ENCODE measurements around the gene GAGE12F. TPM values are rescaled to one million over a fixed set of nuclear protein-coding genes. Genes with fewer than 3 reads are reported as not detected.
"Not testable (repeated sequence)": the region's sequence is repeated elsewhere in the genome, so short reads cannot be mapped to it uniquely, and the experiment has no call there.

Gene GAGE12F, protein sequence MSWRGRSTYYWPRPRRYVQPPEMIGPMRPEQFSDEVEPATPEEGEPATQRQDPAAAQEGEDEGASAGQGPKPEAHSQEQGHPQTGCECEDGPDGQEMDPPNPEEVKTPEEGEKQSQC
- total RNA-seq (not detected), polyA plus RNA-seq (not detected)
- long read RNA-seq, donor 1 = 0 reads
- long read RNA-seq, donor 2 = 0 reads
- long read RNA-seq, donor 3 = 0 reads
- long read RNA-seq, donor 4 = 0 reads
- long read RNA-seq, donor 5 = 0 reads
- long read RNA-seq, donor 6 = 0 reads
- long read RNA-seq, donor 7 = 0 reads
- long read RNA-seq, donor 8 = 0 reads
- long read RNA-seq, donor 9 = 0 reads
- long read RNA-seq, donor 10 = 0 reads

DNA sequence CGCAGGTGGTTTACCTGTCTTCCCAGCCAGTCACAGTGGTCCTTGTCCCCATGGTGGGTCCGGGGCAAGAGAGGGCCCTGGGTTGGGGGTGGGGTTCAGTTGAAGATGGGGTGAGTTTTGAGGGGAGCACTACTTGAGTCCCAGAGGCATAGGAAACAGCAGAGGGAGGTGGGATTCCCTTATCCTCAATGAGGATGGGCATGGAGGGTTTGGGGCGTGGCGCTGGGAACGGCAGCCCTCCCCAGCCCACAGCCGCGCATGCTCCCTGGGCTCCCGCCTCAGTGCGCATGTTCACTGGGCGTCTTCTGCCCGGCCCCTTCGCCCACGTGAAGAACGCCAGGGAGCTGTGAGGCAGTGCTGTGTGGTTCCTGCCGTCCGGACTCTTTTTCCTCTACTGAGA is at the start of gene GAGE12F:
TSS of gene GAGE12F (plus strand) at position 301 of the 400 bp plus-strand sequence. CDS start 1,155 bp downstream, outside the sequence.
- not testable (repeated sequence) for H3K4me1 ChIP-seq (ENCODE audit: control insufficient read depth in 2 of 2, insufficient read depth in 2 of 2, low read length in 2 of 2); H3K27me3 ChIP-seq (ENCODE audit: control insufficient read depth in 2 of 2, insufficient read depth in 1 of 2, low read length in 1 of 2); DNase-seq (ENCODE audit: low read depth in 6 of 9, low spot score in 9 of 9); H3K4me3 ChIP-seq (ENCODE audit: low read length in 2 of 2); H3K36me3 ChIP-seq (ENCODE audit: control insufficient read depth in 2 of 2, insufficient read depth in 2 of 2, low read length in 1 of 2); H3K27ac ChIP-seq (ENCODE audit: low read depth in 1 of 2, low read length in 1 of 2); H3K9me3 ChIP-seq (ENCODE audit: control insufficient read depth in 2 of 2, insufficient read depth in 1 of 2, low read length in 1 of 2)
- WGBS = no CpG with 5 or more reads among the region's 16 CpGs

DNA sequence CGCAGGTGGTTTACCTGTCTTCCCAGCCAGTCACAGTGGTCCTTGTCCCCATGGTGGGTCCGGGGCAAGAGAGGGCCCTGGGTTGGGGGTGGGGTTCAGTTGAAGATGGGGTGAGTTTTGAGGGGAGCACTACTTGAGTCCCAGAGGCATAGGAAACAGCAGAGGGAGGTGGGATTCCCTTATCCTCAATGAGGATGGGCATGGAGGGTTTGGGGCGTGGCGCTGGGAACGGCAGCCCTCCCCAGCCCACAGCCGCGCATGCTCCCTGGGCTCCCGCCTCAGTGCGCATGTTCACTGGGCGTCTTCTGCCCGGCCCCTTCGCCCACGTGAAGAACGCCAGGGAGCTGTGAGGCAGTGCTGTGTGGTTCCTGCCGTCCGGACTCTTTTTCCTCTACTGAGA is 28.8 kb upstream of the GAGE12F start, which contains the start of gene GAGE12C:
TSS of gene GAGE12C (plus strand) at position 301 of the 400 bp plus-strand sequence. CDS start 1,155 bp downstream, outside the sequence.
- H3K27me3 ChIP-seq (ENCODE audit: control insufficient read depth in 2 of 2, insufficient read depth in 1 of 2, low read length in 1 of 2); H3K9me3 ChIP-seq (ENCODE audit: control insufficient read depth in 2 of 2, insufficient read depth in 1 of 2, low read length in 1 of 2); DNase-seq (ENCODE audit: low read depth in 6 of 9, low spot score in 9 of 9); H3K27ac ChIP-seq (ENCODE audit: low read depth in 1 of 2, low read length in 1 of 2); H3K36me3 ChIP-seq (ENCODE audit: control insufficient read depth in 2 of 2, insufficient read depth in 2 of 2, low read length in 1 of 2); H3K4me1 ChIP-seq (ENCODE audit: control insufficient read depth in 2 of 2, insufficient read depth in 2 of 2, low read length in 2 of 2); H3K4me3 ChIP-seq (ENCODE audit: low read length in 2 of 2): not testable (repeated sequence)
- no CpG with 5 or more reads among the region's 16 CpGs for WGBS

DNA sequence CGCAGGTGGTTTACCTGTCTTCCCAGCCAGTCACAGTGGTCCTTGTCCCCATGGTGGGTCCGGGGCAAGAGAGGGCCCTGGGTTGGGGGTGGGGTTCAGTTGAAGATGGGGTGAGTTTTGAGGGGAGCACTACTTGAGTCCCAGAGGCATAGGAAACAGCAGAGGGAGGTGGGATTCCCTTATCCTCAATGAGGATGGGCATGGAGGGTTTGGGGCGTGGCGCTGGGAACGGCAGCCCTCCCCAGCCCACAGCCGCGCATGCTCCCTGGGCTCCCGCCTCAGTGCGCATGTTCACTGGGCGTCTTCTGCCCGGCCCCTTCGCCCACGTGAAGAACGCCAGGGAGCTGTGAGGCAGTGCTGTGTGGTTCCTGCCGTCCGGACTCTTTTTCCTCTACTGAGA is 19.2 kb upstream of the GAGE12F start, which contains the start of gene GAGE12D:
TSS of gene GAGE12D (plus strand) at position 301 of the 400 bp plus-strand sequence. CDS start 1,155 bp downstream, outside the sequence.
- not testable (repeated sequence) for H3K27ac ChIP-seq (ENCODE audit: low read depth in 1 of 2, low read length in 1 of 2); H3K9me3 ChIP-seq (ENCODE audit: control insufficient read depth in 2 of 2, insufficient read depth in 1 of 2, low read length in 1 of 2); DNase-seq (ENCODE audit: low read depth in 6 of 9, low spot score in 9 of 9); H3K4me1 ChIP-seq (ENCODE audit: control insufficient read depth in 2 of 2, insufficient read depth in 2 of 2, low read length in 2 of 2); H3K4me3 ChIP-seq (ENCODE audit: low read length in 2 of 2); H3K27me3 ChIP-seq (ENCODE audit: control insufficient read depth in 2 of 2, insufficient read depth in 1 of 2, low read length in 1 of 2); H3K36me3 ChIP-seq (ENCODE audit: control insufficient read depth in 2 of 2, insufficient read depth in 2 of 2, low read length in 1 of 2)
- no CpG with 5 or more reads among the region's 16 CpGs for WGBS

DNA sequence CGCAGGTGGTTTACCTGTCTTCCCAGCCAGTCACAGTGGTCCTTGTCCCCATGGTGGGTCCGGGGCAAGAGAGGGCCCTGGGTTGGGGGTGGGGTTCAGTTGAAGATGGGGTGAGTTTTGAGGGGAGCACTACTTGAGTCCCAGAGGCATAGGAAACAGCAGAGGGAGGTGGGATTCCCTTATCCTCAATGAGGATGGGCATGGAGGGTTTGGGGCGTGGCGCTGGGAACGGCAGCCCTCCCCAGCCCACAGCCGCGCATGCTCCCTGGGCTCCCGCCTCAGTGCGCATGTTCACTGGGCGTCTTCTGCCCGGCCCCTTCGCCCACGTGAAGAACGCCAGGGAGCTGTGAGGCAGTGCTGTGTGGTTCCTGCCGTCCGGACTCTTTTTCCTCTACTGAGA is 9.7 kb upstream of the GAGE12F start, which contains the start of gene GAGE12E:
TSS of gene GAGE12E (plus strand) at position 301 of the 400 bp plus-strand sequence. CDS start 1,155 bp downstream, outside the sequence.
- DNase-seq (ENCODE audit: low read depth in 6 of 9, low spot score in 9 of 9); H3K27ac ChIP-seq (ENCODE audit: low read depth in 1 of 2, low read length in 1 of 2); H3K4me1 ChIP-seq (ENCODE audit: control insufficient read depth in 2 of 2, insufficient read depth in 2 of 2, low read length in 2 of 2); H3K4me3 ChIP-seq (ENCODE audit: low read length in 2 of 2); H3K9me3 ChIP-seq (ENCODE audit: control insufficient read depth in 2 of 2, insufficient read depth in 1 of 2, low read length in 1 of 2); H3K27me3 ChIP-seq (ENCODE audit: control insufficient read depth in 2 of 2, insufficient read depth in 1 of 2, low read length in 1 of 2); H3K36me3 ChIP-seq (ENCODE audit: control insufficient read depth in 2 of 2, insufficient read depth in 2 of 2, low read length in 1 of 2): not testable (repeated sequence)
- no CpG with 5 or more reads among the region's 16 CpGs for WGBS

DNA sequence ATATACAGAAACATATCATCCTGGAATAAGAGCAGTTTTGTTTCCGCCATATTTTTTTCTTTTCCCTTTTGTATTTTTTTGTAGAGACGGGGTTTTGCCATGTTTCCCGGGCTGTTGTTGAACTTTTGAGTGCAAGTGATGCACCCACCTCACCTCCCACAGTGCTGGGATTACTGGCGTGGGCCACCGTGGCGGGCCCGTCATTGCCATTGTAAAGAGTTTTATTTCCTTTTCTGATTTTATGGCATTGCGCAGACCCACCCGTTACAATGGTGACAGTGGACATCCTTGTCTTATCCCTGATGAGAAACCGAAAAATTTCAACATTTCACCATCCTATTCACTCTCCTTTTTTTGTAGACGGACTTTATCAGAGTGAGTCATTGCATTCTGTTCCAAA is 8.1 kb downstream of the GAGE12F start:
- H3K27ac ChIP-seq (ENCODE audit: low read depth in 1 of 2, low read length in 1 of 2); H3K27me3 ChIP-seq (ENCODE audit: control insufficient read depth in 2 of 2, insufficient read depth in 1 of 2, low read length in 1 of 2); H3K4me1 ChIP-seq (ENCODE audit: control insufficient read depth in 2 of 2, insufficient read depth in 2 of 2, low read length in 2 of 2); H3K36me3 ChIP-seq (ENCODE audit: control insufficient read depth in 2 of 2, insufficient read depth in 2 of 2, low read length in 1 of 2); DNase-seq (ENCODE audit: low read depth in 6 of 9, low spot score in 9 of 9); H3K9me3 ChIP-seq (ENCODE audit: control insufficient read depth in 2 of 2, insufficient read depth in 1 of 2, low read length in 1 of 2); H3K4me3 ChIP-seq (ENCODE audit: low read length in 2 of 2): not testable (repeated sequence)
- no CpG with 5 or more reads among the region's 11 CpGs for WGBS

DNA sequence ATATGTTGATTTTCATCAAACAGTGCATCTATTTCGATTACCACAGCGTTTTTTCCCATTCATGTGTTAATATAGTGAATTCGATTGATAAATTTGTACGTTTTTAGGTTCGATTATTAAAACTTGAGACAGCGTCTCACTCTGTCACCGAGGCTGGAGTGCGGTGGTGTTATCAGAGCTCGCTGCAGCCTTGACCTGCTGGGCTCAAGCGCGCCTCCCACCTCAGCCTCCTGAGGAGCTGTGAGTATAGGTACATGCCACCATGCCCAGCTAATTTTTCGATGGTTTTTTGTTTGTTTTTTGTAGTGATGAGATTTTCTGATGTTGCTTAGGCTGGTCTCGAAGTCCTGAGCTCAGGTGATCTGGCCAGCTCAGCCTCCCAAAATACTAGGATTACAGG is 8.5 kb downstream of the GAGE12F start:
- H3K9me3 ChIP-seq (ENCODE audit: control insufficient read depth in 2 of 2, insufficient read depth in 1 of 2, low read length in 1 of 2); H3K27me3 ChIP-seq (ENCODE audit: control insufficient read depth in 2 of 2, insufficient read depth in 1 of 2, low read length in 1 of 2); H3K4me1 ChIP-seq (ENCODE audit: control insufficient read depth in 2 of 2, insufficient read depth in 2 of 2, low read length in 2 of 2); DNase-seq (ENCODE audit: low read depth in 6 of 9, low spot score in 9 of 9); H3K36me3 ChIP-seq (ENCODE audit: control insufficient read depth in 2 of 2, insufficient read depth in 2 of 2, low read length in 1 of 2); H3K4me3 ChIP-seq (ENCODE audit: low read length in 2 of 2); H3K27ac ChIP-seq (ENCODE audit: low read depth in 1 of 2, low read length in 1 of 2): not testable (repeated sequence)
- WGBS = no CpG with 5 or more reads among the region's 13 CpGs

DNA sequence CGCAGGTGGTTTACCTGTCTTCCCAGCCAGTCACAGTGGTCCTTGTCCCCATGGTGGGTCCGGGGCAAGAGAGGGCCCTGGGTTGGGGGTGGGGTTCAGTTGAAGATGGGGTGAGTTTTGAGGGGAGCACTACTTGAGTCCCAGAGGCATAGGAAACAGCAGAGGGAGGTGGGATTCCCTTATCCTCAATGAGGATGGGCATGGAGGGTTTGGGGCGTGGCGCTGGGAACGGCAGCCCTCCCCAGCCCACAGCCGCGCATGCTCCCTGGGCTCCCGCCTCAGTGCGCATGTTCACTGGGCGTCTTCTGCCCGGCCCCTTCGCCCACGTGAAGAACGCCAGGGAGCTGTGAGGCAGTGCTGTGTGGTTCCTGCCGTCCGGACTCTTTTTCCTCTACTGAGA is 9.5 kb downstream of the GAGE12F start, which contains the start of gene GAGE12G:
TSS of gene GAGE12G (plus strand) at position 301 of the 400 bp plus-strand sequence. CDS start 1,155 bp downstream, outside the sequence.
- not testable (repeated sequence) for H3K27me3 ChIP-seq (ENCODE audit: control insufficient read depth in 2 of 2, insufficient read depth in 1 of 2, low read length in 1 of 2); H3K36me3 ChIP-seq (ENCODE audit: control insufficient read depth in 2 of 2, insufficient read depth in 2 of 2, low read length in 1 of 2); DNase-seq (ENCODE audit: low read depth in 6 of 9, low spot score in 9 of 9); H3K27ac ChIP-seq (ENCODE audit: low read depth in 1 of 2, low read length in 1 of 2); H3K4me1 ChIP-seq (ENCODE audit: control insufficient read depth in 2 of 2, insufficient read depth in 2 of 2, low read length in 2 of 2); H3K4me3 ChIP-seq (ENCODE audit: low read length in 2 of 2); H3K9me3 ChIP-seq (ENCODE audit: control insufficient read depth in 2 of 2, insufficient read depth in 1 of 2, low read length in 1 of 2)
- no CpG with 5 or more reads among the region's 16 CpGs for WGBS

DNA sequence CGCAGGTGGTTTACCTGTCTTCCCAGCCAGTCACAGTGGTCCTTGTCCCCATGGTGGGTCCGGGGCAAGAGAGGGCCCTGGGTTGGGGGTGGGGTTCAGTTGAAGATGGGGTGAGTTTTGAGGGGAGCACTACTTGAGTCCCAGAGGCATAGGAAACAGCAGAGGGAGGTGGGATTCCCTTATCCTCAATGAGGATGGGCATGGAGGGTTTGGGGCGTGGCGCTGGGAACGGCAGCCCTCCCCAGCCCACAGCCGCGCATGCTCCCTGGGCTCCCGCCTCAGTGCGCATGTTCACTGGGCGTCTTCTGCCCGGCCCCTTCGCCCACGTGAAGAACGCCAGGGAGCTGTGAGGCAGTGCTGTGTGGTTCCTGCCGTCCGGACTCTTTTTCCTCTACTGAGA is 19.0 kb downstream of the GAGE12F start, which contains the start of gene GAGE12H:
TSS of gene GAGE12H (plus strand) at position 301 of the 400 bp plus-strand sequence. CDS start 1,155 bp downstream, outside the sequence.
- not testable (repeated sequence) for H3K4me1 ChIP-seq (ENCODE audit: control insufficient read depth in 2 of 2, insufficient read depth in 2 of 2, low read length in 2 of 2); H3K9me3 ChIP-seq (ENCODE audit: control insufficient read depth in 2 of 2, insufficient read depth in 1 of 2, low read length in 1 of 2); H3K4me3 ChIP-seq (ENCODE audit: low read length in 2 of 2); H3K27me3 ChIP-seq (ENCODE audit: control insufficient read depth in 2 of 2, insufficient read depth in 1 of 2, low read length in 1 of 2); DNase-seq (ENCODE audit: low read depth in 6 of 9, low spot score in 9 of 9); H3K27ac ChIP-seq (ENCODE audit: low read depth in 1 of 2, low read length in 1 of 2); H3K36me3 ChIP-seq (ENCODE audit: control insufficient read depth in 2 of 2, insufficient read depth in 2 of 2, low read length in 1 of 2)
- WGBS = no CpG with 5 or more reads among the region's 16 CpGs

DNA sequence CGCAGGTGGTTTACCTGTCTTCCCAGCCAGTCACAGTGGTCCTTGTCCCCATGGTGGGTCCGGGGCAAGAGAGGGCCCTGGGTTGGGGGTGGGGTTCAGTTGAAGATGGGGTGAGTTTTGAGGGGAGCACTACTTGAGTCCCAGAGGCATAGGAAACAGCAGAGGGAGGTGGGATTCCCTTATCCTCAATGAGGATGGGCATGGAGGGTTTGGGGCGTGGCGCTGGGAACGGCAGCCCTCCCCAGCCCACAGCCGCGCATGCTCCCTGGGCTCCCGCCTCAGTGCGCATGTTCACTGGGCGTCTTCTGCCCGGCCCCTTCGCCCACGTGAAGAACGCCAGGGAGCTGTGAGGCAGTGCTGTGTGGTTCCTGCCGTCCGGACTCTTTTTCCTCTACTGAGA is 28.6 kb downstream of the GAGE12F start, which contains the start of gene GAGE2A:
TSS of gene GAGE2A (plus strand) at position 301 of the 400 bp plus-strand sequence. CDS start 1,155 bp downstream, outside the sequence.
- not testable (repeated sequence) for H3K27ac ChIP-seq (ENCODE audit: low read depth in 1 of 2, low read length in 1 of 2); H3K4me1 ChIP-seq (ENCODE audit: control insufficient read depth in 2 of 2, insufficient read depth in 2 of 2, low read length in 2 of 2); DNase-seq (ENCODE audit: low read depth in 6 of 9, low spot score in 9 of 9); H3K27me3 ChIP-seq (ENCODE audit: control insufficient read depth in 2 of 2, insufficient read depth in 1 of 2, low read length in 1 of 2); H3K4me3 ChIP-seq (ENCODE audit: low read length in 2 of 2); H3K36me3 ChIP-seq (ENCODE audit: control insufficient read depth in 2 of 2, insufficient read depth in 2 of 2, low read length in 1 of 2); H3K9me3 ChIP-seq (ENCODE audit: control insufficient read depth in 2 of 2, insufficient read depth in 1 of 2, low read length in 1 of 2)
- no CpG with 5 or more reads among the region's 16 CpGs for WGBS

All from thymus (tissue), 14 donors.